ENCODE data around the gene NAGPA. TPM values are rescaled to one million over a fixed set of nuclear protein-coding genes. Genes with fewer than 3 reads are reported as not detected.

The NAGPA gene
- total RNA-seq, 3 donors from 2014 or later = 21.5 to 34.7 (median 24.9) TPM

DNA sequence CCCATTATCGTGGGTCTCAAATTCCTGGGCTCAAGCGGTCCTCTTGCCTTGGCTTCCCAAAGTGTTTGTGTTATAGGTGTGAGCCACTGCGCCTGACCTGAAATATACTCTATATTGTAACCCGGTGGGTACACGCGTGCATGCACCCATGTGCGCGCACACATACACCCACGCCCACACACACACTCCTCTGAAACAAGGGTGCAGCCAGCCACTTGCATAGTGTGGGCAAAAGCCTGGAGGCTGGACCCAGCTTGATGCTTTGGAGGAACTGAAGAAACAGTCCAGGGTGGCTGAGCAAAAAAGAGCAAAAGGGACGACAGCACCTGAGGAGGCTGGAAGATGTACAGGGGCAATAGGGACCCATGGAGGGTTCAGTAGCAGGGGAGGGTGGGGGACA, 29.9 kb downstream of the NAGPA start:
- H3K9me3 ChIP-seq = no peaks in the 10 kb centered on the region
- H3K4me3 ChIP-seq = no peak overlapping the region
- H3K36me3 ChIP-seq (ENCODE audit: low read depth) = no peaks in the 10 kb centered on the region
- DNase-seq (no peak), ATAC-seq (no peak)
- H3K4me1 ChIP-seq (ENCODE audit: low read depth) = no peaks in the 10 kb centered on the region
- intact Hi-C loops (cut with DNase I, micrococcal nuclease) = no loop called here
- TF ChIP-seq, protein P1, sequence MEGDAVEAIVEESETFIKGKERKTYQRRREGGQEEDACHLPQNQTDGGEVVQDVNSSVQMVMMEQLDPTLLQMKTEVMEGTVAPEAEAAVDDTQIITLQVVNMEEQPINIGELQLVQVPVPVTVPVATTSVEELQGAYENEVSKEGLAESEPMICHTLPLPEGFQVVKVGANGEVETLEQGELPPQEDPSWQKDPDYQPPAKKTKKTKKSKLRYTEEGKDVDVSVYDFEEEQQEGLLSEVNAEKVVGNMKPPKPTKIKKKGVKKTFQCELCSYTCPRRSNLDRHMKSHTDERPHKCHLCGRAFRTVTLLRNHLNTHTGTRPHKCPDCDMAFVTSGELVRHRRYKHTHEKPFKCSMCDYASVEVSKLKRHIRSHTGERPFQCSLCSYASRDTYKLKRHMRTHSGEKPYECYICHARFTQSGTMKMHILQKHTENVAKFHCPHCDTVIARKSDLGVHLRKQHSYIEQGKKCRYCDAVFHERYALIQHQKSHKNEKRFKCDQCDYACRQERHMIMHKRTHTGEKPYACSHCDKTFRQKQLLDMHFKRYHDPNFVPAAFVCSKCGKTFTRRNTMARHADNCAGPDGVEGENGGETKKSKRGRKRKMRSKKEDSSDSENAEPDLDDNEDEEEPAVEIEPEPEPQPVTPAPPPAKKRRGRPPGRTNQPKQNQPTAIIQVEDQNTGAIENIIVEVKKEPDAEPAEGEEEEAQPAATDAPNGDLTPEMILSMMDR (IDR thresholded peaks at IDR 0.05) = no peak

- Histone ChIP-seq H3K4me3 (no peak overlapping the region), H3K9me3 (no peaks in the 10 kb centered on the region), H3K4me1 (ENCODE audit: low read depth) (no peaks in the 10 kb centered on the region), H3K36me3 (ENCODE audit: low read depth) (no peaks in the 10 kb centered on the region)
- TF ChIP-seq, protein P1 (IDR thresholded peaks at IDR 0.05) = no peak
- intact Hi-C loops (cut with DNase I, micrococcal nuclease) = no loop called here
- no peak for ATAC-seq
- no peak for DNase-seq
These were observed 30.5 kb downstream of the NAGPA start for GRCh38 chr16:5003211-5003610.

DNA sequence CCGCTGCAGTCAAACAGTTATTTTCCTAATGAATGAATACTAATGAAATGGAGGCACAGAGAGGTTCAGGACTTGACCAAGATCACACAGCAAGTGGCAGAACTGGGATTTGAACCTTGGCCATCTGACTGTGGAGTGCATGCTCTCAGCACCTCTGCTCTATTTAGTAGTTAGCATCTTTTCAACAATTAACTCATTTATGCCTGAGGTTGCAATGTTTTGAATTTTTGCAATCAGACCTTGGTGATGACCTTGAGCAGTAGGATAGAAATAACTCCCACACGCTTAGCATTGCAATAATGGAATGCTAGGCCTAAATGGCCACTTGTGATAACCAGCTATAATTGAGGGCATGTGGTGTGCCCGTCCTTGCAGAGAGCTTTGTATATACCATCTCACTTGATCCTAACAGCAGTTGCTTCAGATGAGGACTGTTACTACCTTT, 31.0 kb downstream of the NAGPA start:
- H3K9me3 ChIP-seq = no peaks in the 10 kb centered on the region
- intact Hi-C loops (cut with DNase I, micrococcal nuclease) = no loop called here
- no peaks in the 10 kb centered on the region for H3K36me3 ChIP-seq (ENCODE audit: low read depth)
- no peaks in the 10 kb centered on the region for H3K4me1 ChIP-seq (ENCODE audit: low read depth)
- H3K4me3 ChIP-seq = no peak overlapping the region
- DNase-seq (no peak), ATAC-seq (no peak)
- TF ChIP-seq, protein P1 (IDR thresholded peaks at IDR 0.05) = no peak

- no peaks in the 10 kb centered on the region for H3K9me3 ChIP-seq
- no peaks in the 10 kb centered on the region for H3K36me3 ChIP-seq (ENCODE audit: low read depth)
- no peak overlapping the region for H3K4me3 ChIP-seq
- no peaks in the 10 kb centered on the region for H3K4me1 ChIP-seq (ENCODE audit: low read depth)
- intact Hi-C loops (cut with DNase I, micrococcal nuclease) = no loop called here
- TF ChIP-seq, protein P1 (IDR thresholded peaks at IDR 0.05) = no peak
- no peak for DNase-seq
- no peak for ATAC-seq
These were observed 31.7 kb downstream of the NAGPA start for GRCh38 chr16:5001986-5002385.

DNA sequence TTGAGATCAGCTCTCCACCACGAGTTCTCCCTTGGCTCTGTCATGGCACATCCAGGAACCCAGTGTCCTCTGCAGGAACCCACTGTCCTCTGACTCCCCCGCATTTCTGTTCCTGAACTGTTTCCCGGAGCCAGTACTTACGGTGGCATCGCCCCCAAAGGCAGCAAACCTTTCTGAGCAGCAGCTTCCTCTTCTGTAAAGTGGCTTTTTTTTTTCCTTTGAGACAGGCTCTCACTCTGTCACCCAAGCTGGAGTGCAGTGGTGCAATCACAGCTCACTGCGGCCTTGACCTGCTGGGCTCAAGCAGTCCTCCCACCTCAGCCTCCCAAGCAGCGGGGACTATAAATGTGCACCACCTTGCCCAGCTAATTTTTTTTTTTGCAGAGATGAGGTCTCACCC, 32.2 kb downstream of the NAGPA start:
- H3K4me1 ChIP-seq (ENCODE audit: low read depth) = no peaks in the 10 kb centered on the region
- no peak overlapping the region for H3K4me3 ChIP-seq
- DNase-seq (no peak), ATAC-seq (no peak)
- no peaks in the 10 kb centered on the region for H3K9me3 ChIP-seq
- intact Hi-C loops (cut with DNase I, micrococcal nuclease) = no loop called here
- no peaks in the 10 kb centered on the region for H3K36me3 ChIP-seq (ENCODE audit: low read depth)
- TF ChIP-seq, protein P1 (IDR thresholded peaks at IDR 0.05) = no peak

DNA sequence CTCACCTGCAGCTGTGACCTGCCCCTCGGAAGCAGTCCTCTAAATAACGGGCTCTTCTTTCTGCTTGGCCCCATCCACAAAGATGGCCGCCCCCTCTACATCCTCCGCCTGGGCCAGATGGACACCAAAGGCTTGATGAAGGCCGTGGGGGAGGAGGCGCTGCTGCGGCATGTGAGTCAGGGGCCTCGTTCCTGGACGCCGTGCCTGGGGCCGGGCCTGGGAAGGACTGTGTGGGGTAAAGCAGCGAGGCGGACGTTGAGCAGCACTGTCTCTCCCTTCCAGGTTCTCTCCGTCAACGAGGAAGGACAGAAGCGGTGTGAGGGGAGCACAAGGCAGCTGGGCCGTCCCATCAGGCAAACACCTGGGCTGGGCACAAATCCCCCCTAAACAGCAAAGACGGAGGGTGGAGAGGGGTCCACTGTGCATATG, 33.1 kb downstream of the NAGPA start:
- Histone ChIP-seq H3K4me1 (ENCODE audit: low read depth) (no peaks in the 10 kb centered on the region), H3K36me3 (ENCODE audit: low read depth) (no peaks in the 10 kb centered on the region), H3K9me3 (no peaks in the 10 kb centered on the region), H3K4me3 (no peak overlapping the region)
- ATAC-seq = no peak
- TF ChIP-seq, protein P1 (IDR thresholded peaks at IDR 0.05) = no peak
- DNase-seq = no peak
- intact Hi-C loops (cut with DNase I, micrococcal nuclease) = no loop called here
